Head of caudate nucleus (tissue), 42 donors: ENCODE results near the gene SKIC3.

Source experiments
- DNase-seq, 42 donors: peaks; one replicate each; pipeline versions ENCODE4 v3.0.0 to v3.0.0-alpha.2; 2020 to 2021; ENCODE audit warnings: mixed read lengths in 7 of 42
- intact Hi-C: fragments of 100-400 bp; cut with DNase I; formaldehyde crosslinking; loops from one replicate; pipeline ENCODE4 v1.15.0; 2022

Gene SKIC3

GRCh38 chr5:95554647-95555548 is at the start of gene SKIC3, which contains the start of gene ARSK:
TSS of gene SKIC3 (minus strand) at chr5:95554977. CDS start at chr5:95547150, 7,827 bp downstream.
TSS of gene ARSK (plus strand) at chr5:95555101. CDS start at chr5:95555279, 178 bp downstream.
- intact Hi-C loops: loop anchor here (10.0 kb wide), 2 partner anchors 90 to 280 kb away; partner anchors contain the start of gene RFESD
- DNase-seq: peak; percentile 87 to 98 (median 95)

- no peak for DNase-seq
- intact Hi-C loops: no loop called here
These were observed 45.8 kb upstream of the SKIC3 start for GRCh38 chr5:95600557-95600956.

GRCh38 chr5:95599252-95599651 is 44.5 kb upstream of the SKIC3 start:
- intact Hi-C loops: no loop called here
- DNase-seq: no peak

GRCh38 chr5:95595289-95595931 is 40.6 kb upstream of the SKIC3 start:
- DNase-seq: no peak
- intact Hi-C loops: no loop called here

- intact Hi-C loops: no loop called here
- no peak for DNase-seq
These were observed 36.7 kb upstream of the SKIC3 start for GRCh38 chr5:95591490-95591901.

- intact Hi-C loops: no loop called here
These were observed 36.1 kb upstream of the SKIC3 start for GRCh38 chr5:95590880-95591279.

GRCh38 chr5:95583992-95584391 is 29.2 kb upstream of the SKIC3 start:
- DNase-seq: no peak
- intact Hi-C loops: no loop called here

More at GRCh38 chr5:95590880-95591279, 36.1 kb upstream of the SKIC3 start:
- DNase-seq: no peak

- DNase-seq: no peak
- intact Hi-C loops: no loop called here
These were observed 26.8 kb upstream of the SKIC3 start for GRCh38 chr5:95581576-95581975.

GRCh38 chr5:95572016-95572415 is 17.2 kb upstream of the SKIC3 start:
- intact Hi-C loops: no loop called here
- no peak for DNase-seq

GRCh38 chr5:95565280-95565920 is 10.6 kb upstream of the SKIC3 start:
- intact Hi-C loops: no loop called here
- no peak for DNase-seq

- peak in 1 of 42 donors; percentile 37 for DNase-seq
- intact Hi-C loops: no loop called here
These were observed 9.7 kb upstream of the SKIC3 start for GRCh38 chr5:95564450-95564849.

- intact Hi-C loops: no loop called here
These were observed 8.6 kb upstream of the SKIC3 start for GRCh38 chr5:95563367-95563766.

GRCh38 chr5:95562282-95562681 is 7.5 kb upstream of the SKIC3 start:
- no peak for DNase-seq
- intact Hi-C loops: no loop called here

More at GRCh38 chr5:95563367-95563766, 8.6 kb upstream of the SKIC3 start:
- DNase-seq: no peak

GRCh38 chr5:95557841-95558240 is 3.1 kb upstream of the SKIC3 start:
- intact Hi-C loops: loop anchor here (10.0 kb wide), 2 partner anchors 87 to 277 kb away; partner anchors contain the start of gene RFESD
- no peak for DNase-seq

GRCh38 chr5:95555553-95555952 is 776 bp upstream of the SKIC3 start:
- intact Hi-C loops: loop anchor here (10.0 kb wide), 2 partner anchors 89 to 279 kb away; partner anchors contain the start of gene RFESD
- DNase-seq: no peak

- intact Hi-C loops: loop anchor here (10.0 kb wide), 2 partner anchors 91 to 281 kb away; partner anchors contain the start of gene RFESD
- no peak for DNase-seq
These were observed 488 bp downstream of the SKIC3 start for GRCh38 chr5:95554331-95554646.

GRCh38 chr5:95549030-95549429 is 5.7 kb downstream of the SKIC3 start:
- intact Hi-C loops: no loop called here
- DNase-seq: no peak

GRCh38 chr5:95543017-95543705 is 11.6 kb downstream of the SKIC3 start:
- intact Hi-C loops: no loop called here
- DNase-seq: no peak

GRCh38 chr5:95537501-95537900 is 17.3 kb downstream of the SKIC3 start:
- DNase-seq: no peak
- intact Hi-C loops: no loop called here
